SKM-1 (cell line): Measurements from ENCODE around the gene ZSCAN1.

Source experiments
- DNase-seq: peaks from one replicate; lab custom pipeline; 2025; ENCODE audit not compliant: unreplicated experiment; lab: John Stamatoyannopoulos, UW

Gene ZSCAN1

GRCh38 chr19:58038688-58039204 is 4.9 kb downstream of the ZSCAN1 start:
- no peak for DNase-seq

- DNase-seq: no peak
Observed at GRCh38 chr19:58040751-58041525, 7.1 kb downstream of the ZSCAN1 start.

GRCh38 chr19:58042495-58043340 is 8.9 kb downstream of the ZSCAN1 start:
- DNase-seq: no peak

- DNase-seq: no peak
Observed at GRCh38 chr19:58044391-58044790, 10.6 kb downstream of the ZSCAN1 start.

GRCh38 chr19:58044886-58045285 is 11.1 kb downstream of the ZSCAN1 start:
- no peak for DNase-seq

GRCh38 chr19:58045411-58046050 is 11.7 kb downstream of the ZSCAN1 start:
- DNase-seq: no peak

- no peak for DNase-seq
Observed at GRCh38 chr19:58046856-58047255, 13.0 kb downstream of the ZSCAN1 start.

GRCh38 chr19:58047672-58048071 is 13.8 kb downstream of the ZSCAN1 start:
- DNase-seq: no peak

GRCh38 chr19:58052256-58052655 is 18.4 kb downstream of the ZSCAN1 start:
- DNase-seq: no peak

GRCh38 chr19:58053480-58054156 is 19.8 kb downstream of the ZSCAN1 start:
- no peak for DNase-seq

GRCh38 chr19:58054901-58055874 is 21.4 kb downstream of the ZSCAN1 start:
- DNase-seq: no peak

GRCh38 chr19:58056261-58056660 is 22.4 kb downstream of the ZSCAN1 start:
- DNase-seq: no peak

- DNase-seq: no peak
Observed at GRCh38 chr19:58056861-58057260, 23.0 kb downstream of the ZSCAN1 start.

- DNase-seq: no peak
Observed at GRCh38 chr19:58058467-58058866, 24.6 kb downstream of the ZSCAN1 start.

- DNase-seq: no peak
Observed at GRCh38 chr19:58059003-58059670, 25.3 kb downstream of the ZSCAN1 start, which contains the start of gene ZNF135. TSS of gene ZNF135 (plus strand) at chr19:58059282. CDS start at chr19:58060003, 721 bp downstream.

GRCh38 chr19:58059671-58060078 is 25.9 kb downstream of the ZSCAN1 start:
- no peak for DNase-seq

GRCh38 chr19:58060231-58060630 is 26.4 kb downstream of the ZSCAN1 start:
- no peak for DNase-seq

GRCh38 chr19:58063712-58064111 is 29.9 kb downstream of the ZSCAN1 start:
- no peak for DNase-seq
